HEK293T (cell line): Measurements from ENCODE around the gene PPDPF.

Source experiments
- CTCF ChIA-PET: fragments of 350-600 bp; formaldehyde crosslinking; extraction: SDS; loops from one replicate; lab custom pipeline; 2021; ENCODE audit warnings: antibody characterized with exemption, inconsistent platforms; lab: Yijun Ruan, JAX
- POLR2A ChIA-PET: fragments of 350-600 bp; formaldehyde crosslinking; extraction: SDS; loops from one replicate; lab custom pipeline; 2020; ENCODE audit warnings: antibody characterized with exemption, inconsistent platforms; lab: Yijun Ruan, JAX
- DNase-seq: peaks from one replicate; pipeline ENCODE4 v3.0.0; 2012; ENCODE audit warnings: mixed read lengths; ENCODE audit errors: extremely low spot score
- ARNT ChIP-seq: fragments of 450-650 bp; IDR thresholded peaks from 2 replicates; pipeline ENCODE4 v1.6.1; 2017; ENCODE audit warnings: mild to moderate bottlenecking
- BHLHE40 ChIP-seq: fragments of 450-650 bp; IDR thresholded peaks from 2 replicates; pipeline ENCODE4 v1.6.1; 2016; ENCODE audit warnings: mild to moderate bottlenecking, moderate library complexity, borderline replicate concordance
- CTBP1 ChIP-seq: fragments of 450-650 bp; IDR thresholded peaks from 2 replicates; pipeline ENCODE4 v1.6.1; 2016; ENCODE audit warnings: borderline replicate concordance
- ELF4 ChIP-seq: fragments of 450-650 bp; IDR thresholded peaks from 2 replicates; pipeline ENCODE4 v1.6.1; 2017; ENCODE audit warnings: antibody characterized with exemption
- FOXA1 ChIP-seq: fragments of 450-650 bp; IDR thresholded peaks from 2 replicates; pipeline ENCODE4 v1.6.1; 2016; ENCODE audit warnings: mild to moderate bottlenecking
- FOXK2 ChIP-seq: fragments of 450-650 bp; IDR thresholded peaks from 2 replicates; pipeline ENCODE4 v1.6.1; 2016; ENCODE audit warnings: mild to moderate bottlenecking
- FOXM1 ChIP-seq: fragments of 450-650 bp; IDR thresholded peaks from 2 replicates; pipeline ENCODE4 v1.6.1; 2017; ENCODE audit warnings: mild to moderate bottlenecking, borderline replicate concordance
- HDGF ChIP-seq: fragments of 450-650 bp; IDR thresholded peaks from 2 replicates; pipeline ENCODE4 v1.6.1; 2017; ENCODE audit warnings: antibody characterized with exemption, borderline replicate concordance
- L3MBTL2 ChIP-seq: fragments of 450-650 bp; conservative IDR thresholded peaks from 2 replicates; pipeline ENCODE4 v1.6.1; 2016; ENCODE audit warnings: mild to moderate bottlenecking
- LEF1 ChIP-seq: fragments of 450-650 bp; IDR thresholded peaks from 2 replicates; pipeline ENCODE4 v1.6.1; 2017; ENCODE audit warnings: mild to moderate bottlenecking, borderline replicate concordance
- NFRKB ChIP-seq: fragments of 450-650 bp; IDR thresholded peaks from 2 replicates; pipeline ENCODE4 v1.6.1; 2016; ENCODE audit warnings: mild to moderate bottlenecking, moderate library complexity
- PKNOX1 ChIP-seq: fragments of 450-650 bp; IDR thresholded peaks from 2 replicates; pipeline ENCODE4 v1.6.1; 2016
- SP1 ChIP-seq: fragments of 450-650 bp; IDR thresholded peaks from 2 replicates; pipeline ENCODE4 v1.6.1; 2017
- SUZ12 ChIP-seq: fragments of 450-650 bp; IDR thresholded peaks from 2 replicates; pipeline ENCODE4 v1.6.1; 2016; ENCODE audit warnings: mild to moderate bottlenecking
- TARDBP ChIP-seq: fragments of 450-650 bp; IDR thresholded peaks from 2 replicates; pipeline ENCODE4 v1.6.1; 2016
- ZNF384 ChIP-seq: fragments of 450-650 bp; IDR thresholded peaks from 2 replicates; pipeline ENCODE4 v1.6.1; 2016

PPDPF gene

GRCh38 chr20:63563225-63563935 is 42.8 kb downstream of the PPDPF start:
- ChIA-PET CTCF (interaction anchor here (0.6 kb wide), 1 partner anchor 700 kb away, joined by 3 read pairs; no protein-coding TSS in a partner anchor), POLR2A (no interaction called here)

GRCh38 chr20:63564036-63564810 is 43.7 kb downstream of the PPDPF start:
- POLR2A ChIA-PET: no interaction called here
- no peak for DNase-seq
- CTCF ChIA-PET: no interaction called here
- no peak for TF ChIP-seq HDGF
- TF ChIP-seq PKNOX1: no peak
- no peak for TF ChIP-seq ZNF384
- no peak for TF ChIP-seq SUZ12
- no peak for TF ChIP-seq FOXA1
- no peak for TF ChIP-seq FOXK2

More at GRCh38 chr20:63563225-63563935, 42.8 kb downstream of the PPDPF start:
- TF ChIP-seq NFRKB (no peak), PKNOX1 (no peak), L3MBTL2 (no peak), BHLHE40 (no peak), ELF4 (no peak)
- DNase-seq: no peak

GRCh38 chr20:63565021-63565698 is 44.6 kb downstream of the PPDPF start:
- ChIA-PET POLR2A (no interaction called here), CTCF (no interaction called here)
- DNase-seq: no peak
- TF ChIP-seq FOXA1: no peak
- no peak for TF ChIP-seq NFRKB
- TF ChIP-seq BHLHE40: no peak
- TF ChIP-seq FOXK2: no peak
- TF ChIP-seq SP1: no peak
- TF ChIP-seq ARNT: no peak
- no peak for TF ChIP-seq ELF4
- TF ChIP-seq SUZ12: no peak
- no peak for TF ChIP-seq CTBP1
- no peak for TF ChIP-seq FOXM1
- no peak for TF ChIP-seq PKNOX1
- TF ChIP-seq HDGF: no peak
- TF ChIP-seq ZNF384: no peak
- no peak for TF ChIP-seq L3MBTL2
- no peak for TF ChIP-seq TARDBP

- ChIA-PET CTCF (no interaction called here), POLR2A (no interaction called here)
- no peak for DNase-seq
- TF ChIP-seq BHLHE40: no peak
- TF ChIP-seq SP1: no peak
- TF ChIP-seq NFRKB: no peak
- no peak for TF ChIP-seq ZNF384
- TF ChIP-seq ELF4: no peak
- no peak for TF ChIP-seq PKNOX1
Observed at GRCh38 chr20:63565699-63566335, 45.3 kb downstream of the PPDPF start.

- TF ChIP-seq TARDBP (no peak), SP1 (no peak), NFRKB (no peak), FOXA1 (no peak), LEF1 (no peak), CTBP1 (no peak), HDGF (no peak), ARNT (no peak), FOXM1 (no peak), ELF4 (no peak), PKNOX1 (no peak), L3MBTL2 (no peak), FOXK2 (no peak), ZNF384 (no peak), SUZ12 (no peak), BHLHE40 (no peak)
- POLR2A ChIA-PET: no interaction called here
- DNase-seq: no peak
- CTCF ChIA-PET: no interaction called here
Observed at GRCh38 chr20:63566395-63567135, 46.0 kb downstream of the PPDPF start.
